Measurements from ENCODE around the gene CCDC180. TPM values are rescaled to one million over a fixed set of nuclear protein-coding genes. Genes with fewer than 3 reads are reported as not detected.

Gene CCDC180
- polyA plus RNA-seq, 2 of the 4 experiments (the other 2 are of a cell fraction) = 1.7 to 2.4 TPM

DNA sequence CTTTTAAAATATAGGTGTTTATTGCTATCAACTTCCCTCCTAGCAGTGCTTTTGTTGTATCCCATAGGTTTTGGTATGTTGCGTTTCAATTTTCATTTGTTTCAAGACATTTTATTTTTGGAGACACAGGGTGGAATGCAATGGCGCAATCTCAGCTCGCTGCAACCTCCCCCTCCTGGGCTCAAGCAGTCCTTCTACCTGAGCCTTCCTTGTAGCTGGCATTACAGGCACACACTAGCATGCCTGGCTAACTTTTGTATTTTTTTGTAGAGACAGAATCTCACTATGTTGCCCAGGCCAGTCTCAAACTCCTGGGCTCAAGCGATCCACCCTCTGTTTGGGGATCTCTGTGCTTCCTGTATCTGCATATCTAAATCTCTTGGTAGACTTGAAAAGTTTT, 35.4 kb upstream of the CCDC180 start:
- Histone ChIP-seq H3K27ac (no peak overlapping the region), H3K9me3 (no peaks in the 10 kb centered on the region), H3K4me3 (no peak overlapping the region), H3K4me2 (no peak overlapping the region), H3K4me1 (no peaks in the 10 kb centered on the region)
- ChIA-PET POLR2A (no interaction called here), CTCF (no interaction called here)
- WGBS (ENCODE audit: missing lambda C conversion rate) = 87% methylated on average over 4 of the region's 4 CpGs
- ATAC-seq = no peak
- no peak for FAIRE-seq
- no peak for DNase-seq (ENCODE audit: low read depth in 1 of 2, low spot score in 1 of 2)
- TF ChIP-seq ZSCAN20 (CRISPR knock-in tag; IDR thresholded peaks at IDR 0.05) = no peak
- no peak for TF ChIP-seq POLR2AphosphoS2 (conservative IDR thresholded peaks at IDR 0.05; ENCODE audit: low read length)
- TF ChIP-seq, protein P1, sequence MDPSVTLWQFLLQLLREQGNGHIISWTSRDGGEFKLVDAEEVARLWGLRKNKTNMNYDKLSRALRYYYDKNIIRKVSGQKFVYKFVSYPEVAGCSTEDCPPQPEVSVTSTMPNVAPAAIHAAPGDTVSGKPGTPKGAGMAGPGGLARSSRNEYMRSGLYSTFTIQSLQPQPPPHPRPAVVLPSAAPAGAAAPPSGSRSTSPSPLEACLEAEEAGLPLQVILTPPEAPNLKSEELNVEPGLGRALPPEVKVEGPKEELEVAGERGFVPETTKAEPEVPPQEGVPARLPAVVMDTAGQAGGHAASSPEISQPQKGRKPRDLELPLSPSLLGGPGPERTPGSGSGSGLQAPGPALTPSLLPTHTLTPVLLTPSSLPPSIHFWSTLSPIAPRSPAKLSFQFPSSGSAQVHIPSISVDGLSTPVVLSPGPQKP (IDR thresholded peaks at IDR 0.05; ENCODE audit: low read depth, low read length) = no peak
- no peak for TF ChIP-seq POLR2A (IDR thresholded peaks at IDR 0.05; ENCODE audit: low read length)
- no peak for TF ChIP-seq CBX8 (IDR thresholded peaks at IDR 0.05)
- TF ChIP-seq CEBPB (IDR thresholded peaks at IDR 0.05) = no peak
- no peak for TF ChIP-seq HOXB13 (CRISPR knock-in tag; IDR thresholded peaks at IDR 0.05; ENCODE audit: low read depth)
- no peak for TF ChIP-seq CBX2 (IDR thresholded peaks at IDR 0.05; ENCODE audit: borderline replicate concordance, low read depth)
- no peak for TF ChIP-seq HDAC2 (IDR thresholded peaks at IDR 0.05)
- TF ChIP-seq E2F6 (IDR thresholded peaks at IDR 0.05; ENCODE audit: borderline replicate concordance, low read depth) = no peak
- TF ChIP-seq FOSB (CRISPR knock-in tag; IDR thresholded peaks at IDR 0.05) = no peak
- TF ChIP-seq ZNF302 (CRISPR knock-in tag; IDR thresholded peaks at IDR 0.05) = no peak
- TF ChIP-seq RFX5 (IDR thresholded peaks at IDR 0.05) = no peak

DNA sequence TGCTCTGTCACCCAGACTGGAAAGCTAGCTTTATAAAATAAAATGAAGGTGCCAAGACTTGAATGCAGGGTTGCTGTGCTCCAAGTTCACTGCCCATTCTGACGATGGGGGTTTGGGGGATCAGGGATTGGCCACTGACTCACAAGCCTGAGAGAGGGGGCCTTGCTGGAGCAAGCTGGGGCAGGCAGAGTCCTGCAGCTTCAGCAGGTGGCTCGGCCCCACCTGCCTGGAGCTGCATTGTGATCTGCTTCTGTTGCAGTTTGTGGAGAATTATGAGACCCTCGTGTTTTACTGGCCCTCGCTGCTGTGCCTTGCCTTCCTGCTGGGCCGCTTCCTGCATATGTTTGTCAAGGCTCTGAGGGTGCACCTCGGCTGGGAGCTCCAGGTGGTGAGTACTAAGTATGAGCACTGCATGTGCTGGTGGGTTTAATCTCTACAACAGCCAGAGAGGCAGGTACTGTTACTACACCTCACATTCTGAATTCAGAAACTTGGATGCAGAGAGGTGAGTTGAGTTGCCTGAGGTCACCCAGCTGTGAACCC, 31.1 kb upstream of the CCDC180 start:
- H3K4me2 ChIP-seq = no peak overlapping the region
- ChIA-PET CTCF (interaction anchor here (1.1 kb wide), 1 partner anchor 122 kb away, joined by 3 read pairs; no protein-coding TSS in a partner anchor), POLR2A (no interaction called here)
- no peak for ATAC-seq
- no peak for FAIRE-seq
- WGBS (ENCODE audit: missing lambda C conversion rate) = 59% methylated on average over 6 of the region's 6 CpGs
- no peaks in the 10 kb centered on the region for H3K9me3 ChIP-seq
- H3K4me3 ChIP-seq = no peak overlapping the region
- no peaks in the 10 kb centered on the region for H3K4me1 ChIP-seq
- TF ChIP-seq GATA3 (IDR thresholded peaks at IDR 0.05; ENCODE audit: borderline replicate concordance) = no peak
- no peak for TF ChIP-seq EHMT2 (IDR thresholded peaks at IDR 0.05; ENCODE audit: low read depth)
- TF ChIP-seq RNF2 (IDR thresholded peaks at IDR 0.05; ENCODE audit: borderline replicate concordance, low read depth) = no peak
- no peak for TF ChIP-seq BHLHE40 (IDR thresholded peaks at IDR 0.05; ENCODE audit: low read depth, low read length)
- TF ChIP-seq NR3C1 (IDR thresholded peaks at IDR 0.05) = no peak
- no peak for TF ChIP-seq ZNF302 (CRISPR knock-in tag; IDR thresholded peaks at IDR 0.05)
- no peak for TF ChIP-seq MAFK (IDR thresholded peaks at IDR 0.05; ENCODE audit: partially characterized antibody)
- TF ChIP-seq HDAC2 (IDR thresholded peaks at IDR 0.05) = no peak
- no peak for TF ChIP-seq JUNB (IDR thresholded peaks at IDR 0.05)
- TF ChIP-seq HES2 (IDR thresholded peaks at IDR 0.05) = no peak
- TF ChIP-seq ESRRA (IDR thresholded peaks at IDR 0.05; ENCODE audit: borderline replicate concordance, low read length) = no peak
- TF ChIP-seq E2F6 (IDR thresholded peaks at IDR 0.05; ENCODE audit: borderline replicate concordance, low read depth) = no peak
- no peak for TF ChIP-seq CHD4 (IDR thresholded peaks at IDR 0.05; ENCODE audit: borderline replicate concordance)
- no peak for TF ChIP-seq CBX2 (IDR thresholded peaks at IDR 0.05; ENCODE audit: borderline replicate concordance, low read depth)
- H3K27ac ChIP-seq = no peak overlapping the region
- no peak for DNase-seq (ENCODE audit: low read depth in 1 of 2, low spot score in 1 of 2)

GRCh38 chr9:97277953-97278352, 29.5 kb upstream of the CCDC180 start:
- DNase-seq (ENCODE audit: low read depth in 1 of 2, low spot score in 1 of 2) = no peak
- 78% methylated on average over 7 of the region's 7 CpGs for WGBS (ENCODE audit: missing lambda C conversion rate)
- POLR2A ChIA-PET = no interaction called here
- TF ChIP-seq E2F6 (IDR thresholded peaks at IDR 0.05; ENCODE audit: borderline replicate concordance, low read depth) (no peak), POLR2AphosphoS2 (conservative IDR thresholded peaks at IDR 0.05; ENCODE audit: low read length) (no peak), KDM1A (IDR thresholded peaks at IDR 0.05; ENCODE audit: low read depth) (no peak), HOXB5 (CRISPR knock-in tag; IDR thresholded peaks at IDR 0.05) (no peak), MYC (IDR thresholded peaks at IDR 0.05; ENCODE audit: borderline replicate concordance, low read length) (no peak), NR3C1 (IDR thresholded peaks at IDR 0.05) (no peak), ATOH8 (CRISPR knock-in tag; IDR thresholded peaks at IDR 0.05; ENCODE audit: low read depth) (no peak), SREBF2 (IDR thresholded peaks at IDR 0.05) (no peak), TFCP2L1 (CRISPR knock-in tag; IDR thresholded peaks at IDR 0.05) (no peak), RCOR1 (IDR thresholded peaks at IDR 0.05; ENCODE audit: low read depth, low read length) (no peak), ZFP36 (IDR thresholded peaks at IDR 0.05; ENCODE audit: borderline replicate concordance, partially characterized antibody) (no peak)
- TF ChIP-seq, protein P2, sequence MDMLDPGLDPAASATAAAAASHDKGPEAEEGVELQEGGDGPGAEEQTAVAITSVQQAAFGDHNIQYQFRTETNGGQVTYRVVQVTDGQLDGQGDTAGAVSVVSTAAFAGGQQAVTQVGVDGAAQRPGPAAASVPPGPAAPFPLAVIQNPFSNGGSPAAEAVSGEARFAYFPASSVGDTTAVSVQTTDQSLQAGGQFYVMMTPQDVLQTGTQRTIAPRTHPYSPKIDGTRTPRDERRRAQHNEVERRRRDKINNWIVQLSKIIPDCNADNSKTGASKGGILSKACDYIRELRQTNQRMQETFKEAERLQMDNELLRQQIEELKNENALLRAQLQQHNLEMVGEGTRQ (IDR thresholded peaks at IDR 0.05) = no peak

More at GRCh38 chr9:97277953-97278352, 29.5 kb upstream of the CCDC180 start:
- Histone ChIP-seq H3K4me1 (no peaks in the 10 kb centered on the region), H3K4me2 (no peak overlapping the region), H3K9me3 (no peaks in the 10 kb centered on the region), H3K4me3 (no peak overlapping the region), H3K27ac (no peak overlapping the region)
- ATAC-seq (no peak), FAIRE-seq (no peak)
- CTCF ChIA-PET = interaction anchor here (1.1 to 1.3 kb wide), 2 partner anchors 14 to 57 kb away, joined by 3 read pairs; no protein-coding TSS in a partner anchor

Data from A549 (cell line).